Nephron (organoid): Measurements from ENCODE around the gene FBXL17.
"Not testable (repeated sequence)": the region's sequence is repeated elsewhere in the genome, so short reads cannot be mapped to it uniquely, and the experiment has no call there.

Experiments
- H3K27ac Mint-ChIP-seq, 3 experiments: 2 replicates each; pipeline ENCODE4 v1.8.0; 2020; ENCODE audit warnings: mixed read lengths in 3 of 3, mild to moderate bottlenecking in 2 of 3, moderate library complexity in 1 of 3
- H3K27me3 Mint-ChIP-seq: 2 replicates; pipeline ENCODE4 v1.8.0; 2021; ENCODE audit warnings: low read depth, mild to moderate bottlenecking, moderate library complexity, mixed read lengths
- H3K36me3 Mint-ChIP-seq: 2 replicates; pipeline ENCODE4 v1.8.0; 2020; ENCODE audit warnings: low read depth, mixed read lengths
- H3K4me1 Mint-ChIP-seq: 2 replicates; pipeline ENCODE4 v1.8.0; 2020; ENCODE audit warnings: mixed read lengths
- H3K4me3 Mint-ChIP-seq, 3 experiments: 2 replicates each; pipeline ENCODE4 v1.8.0; 2020; ENCODE audit warnings: mild to moderate bottlenecking in 3 of 3, mixed read lengths in 3 of 3, moderate library complexity in 2 of 3
- H3K9me3 Mint-ChIP-seq: 2 replicates; pipeline ENCODE4 v1.8.0; 2020; ENCODE audit warnings: mixed read lengths
- CTCF ChIP-seq, 3 experiments: fragments of 200-600 bp; sonication (generic); IDR thresholded peaks; one replicate each; pipeline ENCODE4 v1.5.0; 2021; ENCODE audit warnings: antibody characterized with exemption in 3 of 3; ENCODE audit not compliant: unreplicated experiment in 3 of 3

The FBXL17 gene

GRCh38 chr5:108418197-108418596 lies 36.3 kb upstream of the FBXL17 start:
- no peaks in the 10 kb centered on the region for H3K36me3 Mint-ChIP-seq
- TF ChIP-seq CTCF (IDR thresholded peaks at IDR 0.05; ENCODE audit: unreplicated experiment in 3 of 3), result no peak
- no peaks in the 10 kb centered on the region for H3K9me3 Mint-ChIP-seq
- no peak overlapping the region for H3K4me3 Mint-ChIP-seq
- H3K27me3 Mint-ChIP-seq, result no peaks in the 10 kb centered on the region
- H3K4me1 Mint-ChIP-seq, result no peaks in the 10 kb centered on the region
- H3K27ac Mint-ChIP-seq, result no peak overlapping the region

GRCh38 chr5:108417166-108417670 lies 35.3 kb upstream of the FBXL17 start:
- no peak for TF ChIP-seq CTCF (IDR thresholded peaks at IDR 0.05; ENCODE audit: unreplicated experiment in 3 of 3)
- H3K36me3 Mint-ChIP-seq, result no peaks in the 10 kb centered on the region
- no peaks in the 10 kb centered on the region for H3K4me1 Mint-ChIP-seq
- H3K9me3 Mint-ChIP-seq, result no peaks in the 10 kb centered on the region
- no peak overlapping the region for H3K27ac Mint-ChIP-seq
- H3K27me3 Mint-ChIP-seq, result no peaks in the 10 kb centered on the region
- no peak overlapping the region for H3K4me3 Mint-ChIP-seq

- no peaks in the 10 kb centered on the region for H3K36me3 Mint-ChIP-seq
- H3K27me3 Mint-ChIP-seq, result no peaks in the 10 kb centered on the region
- H3K9me3 Mint-ChIP-seq, result no peaks in the 10 kb centered on the region
- H3K4me1 Mint-ChIP-seq, result no peaks in the 10 kb centered on the region
- TF ChIP-seq CTCF (IDR thresholded peaks at IDR 0.05; ENCODE audit: unreplicated experiment in 3 of 3), result no peak
- no peak overlapping the region for H3K27ac Mint-ChIP-seq
- H3K4me3 Mint-ChIP-seq, result no peak overlapping the region
Measured at GRCh38 chr5:108415726-108416125, 33.8 kb upstream of the FBXL17 start.

- H3K27ac Mint-ChIP-seq, result peak overlapping the region in 1 of 3 experiments; percentile 4
- H3K4me3 Mint-ChIP-seq, result no peak overlapping the region
- TF ChIP-seq CTCF (IDR thresholded peaks at IDR 0.05; ENCODE audit: unreplicated experiment in 3 of 3), result no peak
- H3K36me3 Mint-ChIP-seq, result no peaks in the 10 kb centered on the region
- H3K9me3 Mint-ChIP-seq, result no peaks in the 10 kb centered on the region
- H3K4me1 Mint-ChIP-seq, result peaks cover 7% of the 10 kb centered on the region
- H3K27me3 Mint-ChIP-seq, result no peaks in the 10 kb centered on the region
Measured at GRCh38 chr5:108409786-108410185, 27.9 kb upstream of the FBXL17 start.

- not testable (repeated sequence) for H3K27ac Mint-ChIP-seq, H3K36me3 Mint-ChIP-seq, H3K4me3 Mint-ChIP-seq, H3K27me3 Mint-ChIP-seq, H3K4me1 Mint-ChIP-seq
- H3K9me3 Mint-ChIP-seq, result peaks cover 27% of the 10 kb centered on the region
Measured at GRCh38 chr5:108405201-108405600, 23.3 kb upstream of the FBXL17 start.

- H3K4me3 Mint-ChIP-seq, result no peak overlapping the region
- no peak for TF ChIP-seq CTCF (IDR thresholded peaks at IDR 0.05; ENCODE audit: unreplicated experiment in 3 of 3)
- H3K27me3 Mint-ChIP-seq, result no peaks in the 10 kb centered on the region
Measured at GRCh38 chr5:108398964-108399363, 17.1 kb upstream of the FBXL17 start.

GRCh38 chr5:108396837-108397236 lies 14.9 kb upstream of the FBXL17 start:
- H3K27ac Mint-ChIP-seq, H3K4me3 Mint-ChIP-seq, H3K27me3 Mint-ChIP-seq, H3K4me1 Mint-ChIP-seq, H3K36me3 Mint-ChIP-seq: not testable (repeated sequence)
- H3K9me3 Mint-ChIP-seq, result peaks cover 16% of the 10 kb centered on the region

More at GRCh38 chr5:108398964-108399363, 17.1 kb upstream of the FBXL17 start:
- H3K9me3 Mint-ChIP-seq, result peaks cover 29% of the 10 kb centered on the region
- H3K27ac Mint-ChIP-seq, result no peak overlapping the region
- H3K36me3 Mint-ChIP-seq, result no peaks in the 10 kb centered on the region
- H3K4me1 Mint-ChIP-seq, result no peaks in the 10 kb centered on the region
